ENCODE results near the gene ZBTB37.
"Not testable (repeated sequence)": the region's sequence is repeated elsewhere in the genome, so short reads cannot be mapped to it uniquely, and the experiment has no call there.

Gene ZBTB37

DNA sequence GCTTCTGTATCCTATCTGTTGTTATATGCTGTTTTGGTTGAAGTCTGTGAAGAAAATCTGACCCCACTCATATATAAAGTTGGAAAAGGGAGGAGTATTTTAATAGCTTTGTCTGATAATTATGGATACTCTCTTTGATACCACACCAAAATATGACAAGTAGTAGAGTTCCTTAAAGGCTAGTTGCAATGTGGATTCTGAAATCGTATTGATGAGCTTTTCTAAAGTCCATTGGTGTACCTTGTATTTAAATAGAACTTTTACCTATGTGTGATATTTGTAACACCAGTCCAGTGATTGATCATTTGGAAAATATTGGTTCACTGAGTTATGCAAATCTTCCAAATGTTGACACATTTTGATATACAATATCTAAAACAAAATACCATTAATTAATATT lies 8.1 kb upstream of the ZBTB37 start:
- no peak overlapping the region for H3K4me3 ChIP-seq (ENCODE audit: low read depth, low read length)
- TF ChIP-seq, protein P1, sequence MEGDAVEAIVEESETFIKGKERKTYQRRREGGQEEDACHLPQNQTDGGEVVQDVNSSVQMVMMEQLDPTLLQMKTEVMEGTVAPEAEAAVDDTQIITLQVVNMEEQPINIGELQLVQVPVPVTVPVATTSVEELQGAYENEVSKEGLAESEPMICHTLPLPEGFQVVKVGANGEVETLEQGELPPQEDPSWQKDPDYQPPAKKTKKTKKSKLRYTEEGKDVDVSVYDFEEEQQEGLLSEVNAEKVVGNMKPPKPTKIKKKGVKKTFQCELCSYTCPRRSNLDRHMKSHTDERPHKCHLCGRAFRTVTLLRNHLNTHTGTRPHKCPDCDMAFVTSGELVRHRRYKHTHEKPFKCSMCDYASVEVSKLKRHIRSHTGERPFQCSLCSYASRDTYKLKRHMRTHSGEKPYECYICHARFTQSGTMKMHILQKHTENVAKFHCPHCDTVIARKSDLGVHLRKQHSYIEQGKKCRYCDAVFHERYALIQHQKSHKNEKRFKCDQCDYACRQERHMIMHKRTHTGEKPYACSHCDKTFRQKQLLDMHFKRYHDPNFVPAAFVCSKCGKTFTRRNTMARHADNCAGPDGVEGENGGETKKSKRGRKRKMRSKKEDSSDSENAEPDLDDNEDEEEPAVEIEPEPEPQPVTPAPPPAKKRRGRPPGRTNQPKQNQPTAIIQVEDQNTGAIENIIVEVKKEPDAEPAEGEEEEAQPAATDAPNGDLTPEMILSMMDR (IDR thresholded peaks at IDR 0.05; ENCODE audit: insufficient read depth, low read depth, low read length, missing control alignments): no peak
- no peak for DNase-seq (ENCODE audit: low read depth)

DNA sequence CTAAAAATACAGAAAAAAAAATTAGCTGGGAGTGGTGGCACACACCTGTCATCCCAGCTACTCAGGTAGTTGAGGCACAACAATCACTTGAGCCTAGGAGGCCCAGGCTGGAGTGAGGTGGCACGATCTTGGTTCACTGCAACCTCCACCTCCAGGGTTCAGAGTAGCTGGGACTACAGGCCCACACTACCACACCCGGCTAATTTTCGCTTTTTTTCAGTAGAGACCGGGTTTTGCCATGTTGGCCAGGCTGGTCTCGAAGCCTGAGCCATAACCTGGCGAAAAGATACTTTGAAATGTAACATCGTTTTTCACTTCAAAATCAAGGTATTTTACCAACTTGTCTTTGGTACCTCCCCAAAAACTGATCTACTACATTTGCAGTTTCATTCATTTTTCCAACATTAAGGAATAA lies 6.4 kb upstream of the ZBTB37 start:
- H3K4me3 ChIP-seq (ENCODE audit: low read depth, low read length): no peak overlapping the region
- TF ChIP-seq, protein P1 (IDR thresholded peaks at IDR 0.05; ENCODE audit: insufficient read depth, low read depth, low read length, missing control alignments): no peak
- DNase-seq (ENCODE audit: low read depth): peak; percentile 70

DNA sequence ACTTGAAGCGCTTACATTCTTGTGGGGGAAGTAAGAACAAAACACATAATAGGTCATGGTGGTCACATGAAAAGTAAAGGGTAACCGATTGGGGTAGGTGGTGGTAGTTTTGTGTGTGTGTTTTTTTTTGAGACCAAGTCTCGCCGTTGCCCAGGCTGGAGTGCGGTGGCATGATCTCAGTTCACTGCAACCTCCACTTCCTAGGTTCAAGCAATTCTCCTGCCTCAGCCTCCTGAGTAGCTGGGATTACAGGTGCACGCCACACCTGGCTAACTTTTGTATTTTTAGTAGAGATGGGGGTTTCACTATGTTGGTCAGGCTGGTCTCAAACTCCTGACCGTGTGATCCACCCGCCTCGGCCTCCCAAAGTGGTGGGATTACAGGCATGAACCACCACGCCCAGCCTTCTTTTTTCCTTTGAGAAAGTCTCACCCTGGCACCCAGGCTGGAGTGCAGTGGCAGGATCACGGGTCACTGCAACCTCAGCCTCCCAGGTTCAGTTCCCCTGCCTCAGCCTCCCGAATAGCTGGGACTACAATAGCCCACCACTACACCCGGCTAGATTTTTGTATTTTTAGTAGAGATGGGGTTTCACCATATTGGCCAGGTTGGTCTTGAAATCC lies 5.9 kb upstream of the ZBTB37 start:
- DNase-seq (ENCODE audit: low read depth): peak; percentile 67
- H3K4me3 ChIP-seq (ENCODE audit: low read depth, low read length): not testable (repeated sequence)

DNA sequence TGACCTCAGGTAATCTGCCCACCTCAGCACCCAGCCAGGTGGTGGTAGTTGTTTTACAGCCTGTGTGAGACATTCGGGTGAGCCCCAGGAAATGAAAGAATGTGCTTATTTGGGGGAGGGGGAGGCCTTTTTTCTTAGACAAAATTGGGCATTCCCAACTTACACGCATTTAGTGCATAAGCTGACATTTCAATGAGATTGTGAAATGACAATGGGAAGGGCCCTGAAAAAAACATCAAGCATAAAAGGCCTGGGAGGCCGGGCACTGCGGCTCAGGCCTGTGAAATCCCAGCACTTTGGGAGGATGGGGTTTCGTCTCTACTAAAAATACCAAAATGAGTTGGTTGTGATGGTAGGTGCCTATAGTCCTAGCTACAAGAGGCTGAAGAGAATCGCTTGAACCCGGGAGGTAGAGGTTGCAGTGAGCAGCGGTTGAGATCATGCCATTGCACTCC lies 5.4 kb upstream of the ZBTB37 start:
- TF ChIP-seq, protein P1 (IDR thresholded peaks at IDR 0.05; ENCODE audit: insufficient read depth, low read depth, low read length, missing control alignments): no peak
- peak; percentile 52 for DNase-seq (ENCODE audit: low read depth)
- no peak overlapping the region for H3K4me3 ChIP-seq (ENCODE audit: low read depth, low read length)

DNA sequence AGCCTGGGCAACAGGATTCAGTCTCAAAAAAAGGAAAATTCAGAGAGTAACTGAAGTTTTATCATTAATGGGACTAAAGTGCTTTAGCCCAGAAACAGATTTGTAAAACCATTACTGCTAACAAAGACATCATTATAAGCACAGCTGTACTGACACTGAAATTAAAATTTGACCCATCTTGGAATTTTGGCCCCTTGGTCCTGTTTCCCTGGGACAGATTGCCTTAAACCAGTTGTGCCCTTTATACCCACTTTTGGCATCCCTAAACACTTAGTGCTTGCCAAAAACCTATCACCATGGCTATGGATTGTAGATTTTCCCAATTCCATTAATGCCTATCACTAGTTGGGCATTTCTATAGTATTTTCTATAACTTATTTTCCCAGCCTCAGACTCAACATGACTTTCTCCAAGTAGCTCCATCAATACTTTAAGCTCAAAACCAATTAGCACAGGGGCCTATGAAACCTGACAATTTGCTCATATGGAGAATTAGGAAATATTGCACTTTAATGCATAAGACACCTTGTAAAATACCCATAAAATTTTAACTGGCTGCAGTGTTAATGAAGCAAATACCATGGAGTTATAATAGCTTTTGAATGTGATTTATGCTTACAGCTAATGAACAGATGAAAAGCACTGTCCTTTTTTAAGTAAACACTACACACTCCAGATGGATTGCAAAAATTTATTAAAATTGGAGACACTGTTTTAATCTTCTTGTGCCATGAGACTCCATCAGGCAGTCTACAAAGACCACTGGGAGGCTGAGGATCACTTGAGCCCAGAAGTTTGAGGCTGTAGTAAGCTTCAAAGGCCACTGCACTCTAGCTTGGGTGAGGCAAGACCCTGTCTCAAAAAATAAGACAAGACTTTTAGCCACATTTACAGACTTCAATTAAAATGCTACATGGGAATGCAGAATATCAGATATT lies 4.7 kb upstream of the ZBTB37 start:
- TF ChIP-seq, protein P1 (IDR thresholded peaks at IDR 0.05; ENCODE audit: insufficient read depth, low read depth, low read length, missing control alignments): no peak
- peak overlapping the region; percentile 83 for H3K4me3 ChIP-seq (ENCODE audit: low read depth, low read length)
- DNase-seq (ENCODE audit: low read depth): peak; percentile 8

DNA sequence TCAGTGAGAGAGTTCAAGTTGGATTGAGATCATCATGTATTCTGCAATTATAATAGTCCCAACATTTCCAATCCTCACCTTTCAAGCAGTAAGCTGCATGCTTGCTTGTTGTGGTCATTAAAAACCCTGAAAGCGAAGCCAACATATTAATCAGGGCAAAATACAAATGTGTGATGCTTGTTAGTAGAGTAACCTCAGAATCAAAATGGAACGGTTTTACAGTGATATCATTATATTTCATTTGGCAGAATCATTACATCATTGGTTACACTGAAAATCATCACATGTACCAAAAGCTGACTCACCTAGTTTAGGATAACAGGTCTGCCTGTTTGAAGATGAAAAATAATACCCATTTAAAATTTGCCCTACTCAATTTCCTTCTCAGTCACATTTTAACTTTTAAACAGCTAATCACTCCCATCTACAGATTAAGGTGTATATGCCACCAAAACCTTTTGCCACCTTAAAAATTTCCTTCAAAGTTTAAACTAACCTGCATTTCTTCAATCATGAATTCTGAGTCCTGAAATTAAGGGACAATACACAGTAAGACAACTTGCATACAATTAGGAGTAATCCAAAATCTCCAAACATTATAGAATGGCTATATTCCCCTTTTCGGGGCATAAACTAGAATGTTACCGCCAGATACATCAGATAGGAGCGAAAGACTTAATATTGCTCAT lies 3.9 kb upstream of the ZBTB37 start:
- peak; percentile 5 for DNase-seq (ENCODE audit: low read depth)
- peak overlapping the region; percentile 83 for H3K4me3 ChIP-seq (ENCODE audit: low read depth, low read length)
- TF ChIP-seq, protein P1 (IDR thresholded peaks at IDR 0.05; ENCODE audit: insufficient read depth, low read depth, low read length, missing control alignments): no peak

All from GM12865 (cell line).